GM18499 (cell line): ENCODE data around the gene LYPLA2.
"Not testable (repeated sequence)": the region's sequence is repeated elsewhere in the genome, so short reads cannot be mapped to it uniquely, and the experiment has no call there.

ENCODE experiments used
- ATAC-seq: cut with Tn5 transposase; IDR thresholded peaks from one replicate; pipeline ENCODE4 v1.9.1; 2021; ENCODE audit warnings: moderate number of reproducible peaks; ENCODE audit not compliant: insufficient read depth, unreplicated experiment

Gene LYPLA2

DNA sequence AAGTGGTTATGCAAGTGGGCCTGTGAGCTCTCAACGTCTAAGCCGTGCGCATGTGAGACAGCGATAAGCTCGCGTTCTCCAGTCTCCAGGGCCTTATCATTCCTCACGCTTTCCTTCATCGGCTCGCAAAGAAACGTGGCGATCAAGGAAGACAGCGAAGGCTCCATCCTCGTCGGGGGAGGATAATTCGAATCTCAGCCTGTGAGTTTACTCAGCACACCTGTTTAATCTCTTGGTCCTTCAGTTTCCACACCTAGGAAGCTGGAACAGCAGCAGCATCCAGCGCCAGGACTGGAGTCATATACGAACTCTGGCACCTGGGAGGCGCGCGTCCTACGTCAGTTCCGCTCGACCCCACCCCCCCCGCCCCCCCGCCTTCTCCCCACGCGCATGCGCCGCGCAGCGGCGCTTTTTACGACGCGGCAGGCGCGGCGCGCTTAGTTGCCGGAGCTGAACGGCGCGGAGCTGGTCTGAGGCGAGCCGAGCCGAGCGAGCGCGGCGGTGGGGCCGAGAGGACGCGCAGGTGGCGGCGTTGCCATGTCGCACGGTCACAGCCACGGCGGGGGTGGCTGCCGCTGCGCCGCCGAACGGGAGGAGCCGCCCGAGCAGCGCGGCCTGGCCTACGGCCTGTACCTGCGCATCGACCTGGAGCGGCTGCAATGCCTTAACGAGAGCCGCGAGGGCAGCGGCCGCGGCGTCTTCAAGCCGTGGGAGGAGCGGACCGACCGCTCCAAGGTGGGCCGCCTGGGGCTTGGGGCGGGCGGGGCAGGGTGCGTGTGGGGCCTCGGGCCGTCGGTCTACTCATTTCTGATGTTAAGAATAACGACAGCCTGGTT lies 12.7 kb upstream of the LYPLA2 start, which contains the start of gene PITHD1:
TSS of gene PITHD1 (plus strand) at position 440 of the 836 bp plus-strand sequence. CDS start at position 538, 98 bp downstream.
- no peak for ATAC-seq

DNA sequence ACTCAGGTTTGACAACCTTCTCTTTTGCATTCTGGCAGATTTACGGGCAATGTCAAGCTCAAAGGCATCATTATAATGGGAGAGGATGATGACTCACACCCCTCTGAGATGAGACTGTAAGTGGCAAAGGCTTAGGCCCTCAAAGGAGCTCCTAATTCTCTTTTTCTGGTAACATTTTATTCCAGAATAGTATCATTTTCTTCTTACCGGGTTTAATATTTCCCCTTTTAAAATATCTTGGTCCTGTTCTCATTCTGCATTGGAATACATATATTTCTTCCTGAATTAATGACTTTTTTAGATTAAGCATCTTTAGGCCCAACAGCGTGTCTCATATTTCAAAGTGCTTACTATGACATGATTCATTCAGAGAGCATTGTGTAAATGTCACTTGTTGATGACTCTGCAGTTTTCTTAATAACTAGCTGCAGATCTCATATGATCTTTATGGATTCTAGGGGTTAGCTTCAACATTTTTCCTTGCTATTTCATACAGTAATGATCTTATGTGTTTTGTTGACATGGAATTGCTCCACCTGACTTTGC lies 11.0 kb upstream of the LYPLA2 start:
- no peak for ATAC-seq

DNA sequence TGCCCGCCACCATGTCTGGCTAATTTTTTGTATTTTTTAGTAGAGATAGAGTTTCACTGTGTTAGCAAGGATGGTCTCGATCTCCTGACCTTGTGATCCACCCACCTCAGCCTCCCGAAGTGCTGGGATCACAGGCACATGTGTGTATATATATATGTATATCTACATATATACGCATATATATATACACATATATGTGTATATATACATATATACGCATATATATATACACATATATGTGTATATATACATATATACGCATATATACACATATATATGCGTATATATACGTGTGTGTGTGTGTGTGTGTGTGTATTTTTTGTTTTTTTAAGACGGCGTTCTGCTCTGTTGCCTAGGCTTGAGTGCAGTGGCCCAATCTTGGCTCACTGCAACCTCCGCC lies 7.8 kb upstream of the LYPLA2 start:
- ATAC-seq, result not testable (repeated sequence)

DNA sequence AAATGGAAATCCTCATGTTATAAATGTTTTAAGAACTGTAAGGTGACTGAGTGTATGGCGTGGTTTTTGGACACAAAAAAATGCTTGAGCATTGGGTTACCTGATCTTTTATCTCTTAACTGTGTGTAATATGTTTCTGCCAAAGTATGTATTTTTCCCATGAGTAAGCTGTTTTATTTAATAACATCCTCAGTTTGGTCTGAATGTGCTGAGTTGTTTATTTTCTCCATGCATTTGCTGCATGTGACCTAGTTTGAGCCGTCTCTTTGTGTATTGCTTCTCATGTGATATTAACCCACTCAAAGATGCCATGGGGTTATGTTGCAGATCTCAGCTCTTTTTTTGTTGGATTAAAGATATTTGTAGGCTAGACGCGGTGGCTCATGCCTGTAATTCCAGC lies 6.1 kb upstream of the LYPLA2 start:
- no peak for ATAC-seq

DNA sequence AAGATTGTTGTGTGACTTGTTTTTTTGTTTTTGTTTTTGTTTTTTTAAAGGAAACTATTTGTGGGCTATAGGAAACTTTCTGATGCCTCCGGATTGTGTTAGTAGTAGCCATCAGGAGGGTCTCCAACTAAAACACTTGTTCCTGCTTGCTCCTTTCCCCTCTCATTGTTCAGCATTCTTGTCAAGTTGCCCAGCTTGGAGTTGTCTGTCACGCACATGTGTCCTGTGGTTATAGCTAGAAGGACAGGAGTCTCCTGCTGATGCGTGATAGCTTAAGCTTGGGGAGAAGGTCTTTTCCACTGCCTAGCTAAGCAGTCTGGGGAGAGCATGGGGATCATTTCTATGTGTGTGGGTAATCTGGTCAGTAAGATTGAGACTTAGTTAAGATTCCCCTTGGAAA lies 3.2 kb upstream of the LYPLA2 start:
- ATAC-seq, result no peak

DNA sequence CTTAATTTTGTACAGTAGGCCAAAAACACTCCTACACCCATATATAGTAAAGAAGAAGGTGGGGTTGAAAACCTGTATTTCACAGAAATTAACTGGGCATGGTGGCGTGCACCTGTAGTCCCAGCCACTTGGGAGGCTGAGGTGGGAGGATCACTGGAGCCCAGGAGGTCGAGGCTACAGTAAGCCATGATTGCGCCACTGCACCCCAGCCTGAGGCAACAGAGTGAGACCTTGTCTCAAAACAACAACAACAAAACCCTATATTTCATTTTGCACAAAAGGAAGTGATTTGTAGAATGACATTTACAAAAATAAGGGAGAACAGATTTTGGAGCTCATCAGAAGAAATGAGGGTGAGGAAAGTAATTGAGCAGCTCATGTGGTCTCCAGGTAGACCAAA lies 2.2 kb upstream of the LYPLA2 start:
- ATAC-seq, result no peak

DNA sequence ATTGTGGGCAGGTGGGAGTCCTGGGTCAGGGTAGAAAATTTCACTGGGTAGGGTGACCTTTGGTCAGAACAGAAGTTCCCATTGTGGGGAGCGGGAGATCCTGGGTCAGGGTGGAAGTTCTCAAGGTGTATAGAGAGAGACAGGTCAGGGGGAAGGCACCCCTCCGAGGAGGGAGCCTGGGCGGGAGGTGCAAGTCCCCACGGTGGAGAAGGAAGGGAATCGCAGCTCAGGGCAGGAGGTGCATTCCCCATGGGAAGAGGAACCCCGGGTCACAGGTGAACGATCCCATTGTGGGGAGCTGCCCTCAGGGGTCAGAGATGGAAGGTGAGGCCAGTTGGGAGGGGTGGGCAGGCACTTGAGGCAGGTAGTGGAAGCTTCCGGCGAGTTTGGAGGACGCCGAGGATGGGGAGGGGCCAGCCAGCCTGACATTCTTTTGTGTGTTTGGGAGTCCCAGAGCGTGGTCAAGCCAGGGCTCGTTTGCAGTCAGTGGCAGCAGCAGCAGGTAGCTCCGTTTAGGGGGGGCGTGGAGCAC lies 637 bp downstream of the LYPLA2 start:
- no peak for ATAC-seq

DNA sequence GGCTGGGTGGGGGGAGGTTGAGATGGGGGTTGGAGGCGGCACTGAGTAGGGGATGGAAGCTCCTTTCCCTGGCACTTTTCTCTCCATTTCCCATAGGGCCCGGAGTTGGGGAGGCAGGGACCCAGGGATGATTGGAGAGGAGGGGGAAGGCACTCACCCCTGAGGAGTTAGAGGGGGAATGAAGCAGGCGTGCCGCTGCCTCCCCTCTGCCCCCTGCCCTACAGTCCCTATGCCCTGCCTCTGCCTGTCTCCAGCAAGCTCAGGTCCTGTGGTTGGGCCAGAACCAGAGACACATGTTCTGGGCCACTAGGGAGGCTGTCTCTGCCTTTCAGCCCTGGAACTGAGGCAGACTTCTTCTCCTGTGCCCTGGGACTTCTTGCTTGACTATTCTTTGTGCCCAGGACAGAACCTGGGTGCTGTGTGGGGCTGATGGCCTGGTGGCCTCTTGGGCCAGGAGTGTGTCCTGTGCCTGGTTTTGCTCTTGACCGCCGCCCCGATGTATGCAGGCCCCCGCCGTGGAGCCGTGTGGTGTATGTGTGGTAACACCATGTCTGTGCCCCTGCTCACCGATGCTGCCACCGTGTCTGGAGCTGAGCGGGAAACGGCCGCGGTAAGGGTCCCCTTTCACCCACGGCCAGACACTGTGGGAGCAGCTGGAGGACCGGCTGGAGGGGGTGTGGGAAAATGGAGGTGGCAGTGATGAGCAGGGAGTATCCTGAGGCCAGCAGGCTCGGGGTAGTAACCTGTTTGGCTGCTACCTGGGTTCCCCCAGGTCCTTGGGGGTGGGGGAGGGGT lies 1.4 kb downstream of the LYPLA2 start:
- ATAC-seq, result no peak

DNA sequence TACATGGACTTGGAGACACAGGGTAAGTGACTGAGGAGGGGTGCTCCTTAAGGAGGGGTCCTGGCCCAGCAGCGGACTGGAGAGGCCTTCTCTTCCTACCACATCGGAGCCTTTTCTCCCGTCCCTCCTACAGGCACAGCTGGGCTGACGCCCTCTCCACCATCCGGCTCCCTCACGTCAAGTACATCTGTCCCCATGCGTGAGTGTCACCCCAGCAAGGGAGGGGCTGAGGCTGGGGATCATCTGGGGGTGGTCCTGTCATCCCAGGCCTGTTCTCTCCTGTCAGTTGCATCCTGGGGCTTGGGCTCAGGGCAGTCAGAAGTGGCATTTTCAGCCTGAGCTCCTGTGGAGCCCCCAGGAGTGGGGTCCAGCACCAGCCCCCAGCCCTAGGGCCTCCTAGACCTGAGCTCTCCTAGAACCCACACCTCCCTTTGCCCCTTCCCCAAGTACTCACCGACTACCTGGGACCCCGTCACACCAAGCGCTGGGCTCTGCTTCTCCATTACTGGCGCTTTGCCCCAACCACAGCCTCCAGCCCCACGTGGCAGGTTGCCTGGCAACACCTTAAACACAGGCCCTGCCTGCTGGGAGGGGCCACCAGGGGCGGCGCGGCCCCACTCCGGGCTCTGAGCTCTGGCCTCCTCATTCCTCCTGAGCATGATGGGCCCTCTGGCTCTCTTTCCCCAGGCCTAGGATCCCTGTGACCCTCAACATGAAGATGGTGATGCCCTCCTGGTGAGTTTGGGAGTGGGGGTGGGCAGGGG lies 2.3 kb downstream of the LYPLA2 start:
- no peak for ATAC-seq

DNA sequence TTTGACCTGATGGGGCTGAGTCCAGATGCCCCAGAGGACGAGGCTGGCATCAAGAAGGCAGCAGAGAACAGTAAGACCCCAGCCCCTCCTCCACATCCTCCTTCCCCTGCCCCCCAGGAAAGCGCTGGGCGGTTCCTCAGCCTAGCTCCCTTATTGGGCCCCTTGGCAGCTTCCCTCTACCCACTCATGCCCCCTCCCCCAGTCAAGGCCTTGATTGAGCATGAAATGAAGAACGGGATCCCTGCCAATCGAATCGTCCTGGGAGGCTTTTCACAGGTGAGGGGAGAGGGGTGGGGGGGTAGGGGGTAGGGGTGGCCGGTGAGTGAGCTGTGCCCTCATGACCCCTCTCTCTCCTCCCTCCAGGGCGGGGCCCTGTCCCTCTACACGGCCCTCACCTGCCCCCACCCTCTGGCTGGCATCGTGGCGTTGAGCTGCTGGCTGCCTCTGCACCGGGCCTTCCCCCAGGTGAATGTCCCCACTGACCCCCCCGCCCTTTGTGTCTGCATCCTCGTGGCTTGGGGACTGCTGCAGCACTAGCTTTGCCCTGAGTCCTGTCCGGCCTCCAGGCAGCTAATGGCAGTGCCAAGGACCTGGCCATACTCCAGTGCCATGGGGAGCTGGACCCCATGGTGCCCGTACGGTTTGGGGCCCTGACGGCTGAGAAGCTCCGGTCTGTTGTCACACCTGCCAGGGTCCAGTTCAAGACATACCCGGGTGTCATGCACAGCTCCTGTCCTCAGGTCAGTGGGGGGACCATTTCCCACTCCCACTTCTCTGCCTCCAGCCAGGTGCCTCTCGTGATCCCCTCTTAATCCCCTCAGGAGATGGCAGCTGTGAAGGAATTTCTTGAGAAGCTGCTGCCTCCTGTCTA lies 3.2 kb downstream of the LYPLA2 start:
- ATAC-seq, result no peak

DNA sequence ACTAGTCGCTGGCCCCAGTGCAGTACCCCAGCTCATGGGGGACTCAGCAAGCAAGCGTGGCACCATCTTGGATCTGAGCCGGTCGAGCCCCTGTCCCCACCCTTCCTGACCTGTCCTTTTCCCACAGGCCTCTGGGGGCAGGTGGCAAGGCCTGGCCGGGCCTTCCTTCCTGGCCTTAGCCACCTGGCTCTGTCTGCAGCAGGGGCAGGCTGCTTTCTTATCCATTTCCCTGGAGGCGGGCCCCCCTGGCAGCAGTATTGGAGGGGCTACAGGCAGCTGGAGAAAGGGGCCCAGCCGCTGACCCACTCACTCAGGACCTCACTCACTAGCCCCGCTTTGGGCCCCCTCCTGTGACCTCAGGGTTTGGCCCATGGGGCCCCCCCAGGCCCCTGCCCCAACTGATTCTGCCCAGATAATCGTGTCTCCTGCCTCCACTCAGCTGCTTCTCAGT lies 3.8 kb downstream of the LYPLA2 start:
- not testable (repeated sequence) for ATAC-seq

DNA sequence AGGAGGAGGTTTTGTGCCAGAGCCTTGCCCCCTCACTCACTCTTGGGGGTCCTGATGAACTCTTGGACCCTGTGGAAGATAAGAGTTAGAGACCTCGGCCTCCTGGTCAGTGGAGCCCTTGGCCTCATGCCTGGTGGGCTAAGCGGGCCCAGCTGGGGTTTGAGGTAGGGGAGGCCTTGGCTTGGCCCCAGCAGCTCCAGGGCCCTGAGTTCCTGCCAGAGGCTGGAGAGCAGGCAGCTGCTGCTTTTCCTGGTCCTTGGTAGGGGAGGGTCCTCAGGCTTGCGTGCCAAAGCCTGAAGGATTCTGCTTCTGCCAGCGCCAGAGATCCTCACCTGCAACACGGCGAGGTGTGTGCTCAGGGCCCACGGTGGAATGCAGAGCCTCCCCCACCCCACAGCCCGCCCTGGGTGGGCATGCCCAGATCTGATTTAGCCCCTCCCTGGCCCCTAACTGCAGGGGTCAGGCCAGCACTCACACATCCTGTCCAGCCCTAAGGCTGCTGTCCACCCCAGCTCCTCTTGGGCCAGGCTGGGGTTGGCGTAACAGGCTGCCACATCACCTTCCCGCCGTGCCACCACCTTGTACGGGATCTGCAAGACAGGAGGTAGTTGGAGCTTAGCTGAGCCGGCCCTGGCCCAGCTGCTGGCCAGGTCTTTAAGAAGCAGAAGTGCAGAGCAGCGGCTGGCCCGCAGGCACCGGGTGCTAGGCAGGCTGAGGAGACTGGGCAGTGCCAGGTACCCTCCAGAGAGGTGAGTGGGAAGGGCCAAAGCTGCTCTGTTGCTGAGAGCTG lies 4.9 kb downstream of the LYPLA2 start:
- ATAC-seq, result no peak

DNA sequence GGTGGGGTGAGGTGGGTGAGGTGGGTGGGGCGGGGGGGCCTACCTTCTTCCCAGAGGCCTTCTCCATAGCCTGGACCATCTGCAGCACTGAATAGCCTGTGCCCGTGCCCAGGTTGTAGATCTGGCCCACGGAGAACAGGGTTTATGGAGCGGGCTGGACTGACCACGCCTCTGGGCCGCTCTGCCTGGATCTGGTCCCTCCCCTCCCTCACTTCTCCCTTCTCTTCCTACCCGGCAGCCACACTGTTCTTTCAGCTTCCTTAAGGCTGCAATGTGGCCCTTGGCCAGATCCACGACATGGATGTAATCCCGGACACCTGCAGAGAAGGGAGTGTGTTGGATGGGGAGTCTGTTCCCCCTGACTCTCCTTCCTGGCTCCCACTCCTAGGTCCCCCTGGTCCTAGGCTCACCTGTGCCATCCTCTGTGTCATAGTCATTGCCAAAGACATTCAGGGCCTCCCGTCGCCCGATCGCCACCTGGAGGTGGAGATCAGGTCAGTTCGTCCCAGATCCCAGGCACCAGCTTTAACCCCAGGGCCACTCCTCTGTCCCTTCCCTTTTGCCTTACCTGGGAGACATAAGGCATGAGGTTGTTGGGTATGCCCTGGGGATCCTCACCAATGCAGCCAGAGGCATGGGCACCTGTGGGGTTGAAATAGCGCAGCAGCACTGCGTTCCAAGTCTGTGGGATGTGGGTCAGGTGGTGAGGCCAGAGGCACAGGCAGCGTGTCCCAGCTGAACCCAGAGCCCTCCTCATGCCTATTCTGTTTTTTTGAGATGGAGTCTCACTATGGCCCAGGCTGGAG lies 5.7 kb downstream of the LYPLA2 start:
- ATAC-seq, result no peak

DNA sequence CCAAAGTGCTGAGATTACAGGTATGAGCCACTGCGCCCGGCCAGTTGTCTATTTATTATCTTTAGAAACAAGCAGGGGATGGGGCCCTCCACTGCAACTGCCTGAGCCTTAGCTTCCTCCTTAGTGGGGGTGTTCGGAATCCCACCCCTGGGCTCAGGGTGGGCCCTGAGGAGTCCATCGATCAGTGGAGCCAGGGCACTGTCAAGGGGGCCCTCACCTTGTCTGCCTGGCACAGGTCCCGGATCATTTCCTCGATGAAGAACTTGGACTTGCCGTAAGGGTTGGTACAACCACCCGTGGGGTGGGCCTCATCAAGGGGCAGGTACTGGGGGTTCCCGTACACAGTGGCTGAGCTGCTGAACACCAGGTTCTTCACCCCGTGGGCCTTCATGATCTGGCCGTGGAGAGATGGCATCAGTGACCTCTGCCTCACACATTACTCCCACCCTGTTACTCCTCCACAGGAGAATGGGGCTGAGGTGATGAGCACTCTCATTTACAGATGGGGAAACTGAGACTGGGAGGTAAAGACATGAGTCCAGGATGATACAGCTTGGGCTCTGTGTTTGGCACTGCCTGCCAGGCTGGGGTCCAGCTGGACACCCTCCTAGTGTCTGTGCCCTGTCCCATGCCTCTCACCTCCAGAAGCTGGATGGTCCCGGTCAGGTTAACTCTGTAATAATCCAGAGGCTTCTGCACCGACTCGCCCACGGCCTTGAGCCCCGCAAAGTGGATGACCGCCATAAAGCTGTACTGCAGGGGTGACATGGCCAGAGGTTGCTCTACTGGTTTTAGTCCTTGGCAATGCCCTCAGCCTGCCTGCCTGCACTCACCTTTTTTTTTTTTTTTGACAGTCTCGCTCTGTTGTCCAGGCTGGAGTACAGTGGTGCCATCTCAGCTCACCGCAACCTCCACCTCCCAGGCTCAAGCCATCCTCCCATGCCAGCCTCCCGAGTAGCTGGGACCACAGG lies 6.8 kb downstream of the LYPLA2 start:
- ATAC-seq, result no peak

DNA sequence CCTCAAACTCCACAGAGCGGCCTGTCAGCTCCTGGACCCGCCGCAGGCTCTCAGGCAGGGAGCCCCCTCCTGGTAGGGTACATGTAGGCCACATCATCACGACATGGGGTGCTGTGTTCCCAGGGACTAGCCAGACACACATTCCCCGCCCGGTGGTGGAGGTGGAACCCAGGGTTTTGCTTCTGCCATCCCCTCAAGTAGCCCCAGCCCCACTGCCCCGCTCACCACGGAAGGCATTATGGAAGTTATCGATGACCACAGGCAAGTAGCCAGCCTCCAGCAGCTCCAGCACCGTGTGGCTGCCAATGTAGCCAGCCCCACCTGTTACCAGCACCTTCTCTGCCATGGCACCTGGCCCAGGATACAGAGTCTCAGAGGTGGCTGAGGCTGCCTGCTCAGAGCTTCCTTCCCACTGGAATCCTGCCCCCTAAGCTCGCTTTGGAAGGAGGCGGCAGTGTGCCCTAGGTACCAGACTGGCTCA lies 7.8 kb downstream of the LYPLA2 start:
- no peak for ATAC-seq

DNA sequence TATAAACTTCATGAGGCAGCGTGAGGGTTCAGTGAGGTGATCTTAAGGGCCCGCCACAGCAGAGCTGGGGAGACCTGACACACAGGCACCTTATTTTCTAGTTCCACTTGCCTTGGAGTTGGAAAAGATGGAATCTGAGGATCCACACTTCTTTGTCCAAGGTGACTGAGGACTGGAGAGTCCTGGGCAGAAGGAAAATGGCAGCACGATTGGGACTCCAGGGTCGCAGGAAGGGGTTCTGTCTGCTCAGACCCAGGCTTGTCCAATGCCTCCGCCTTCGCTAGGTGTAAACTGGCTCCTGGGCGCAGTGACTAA lies 8.3 kb downstream of the LYPLA2 start:
- no peak for ATAC-seq
